ENCODE results near the gene AMOTL2.

DNA sequence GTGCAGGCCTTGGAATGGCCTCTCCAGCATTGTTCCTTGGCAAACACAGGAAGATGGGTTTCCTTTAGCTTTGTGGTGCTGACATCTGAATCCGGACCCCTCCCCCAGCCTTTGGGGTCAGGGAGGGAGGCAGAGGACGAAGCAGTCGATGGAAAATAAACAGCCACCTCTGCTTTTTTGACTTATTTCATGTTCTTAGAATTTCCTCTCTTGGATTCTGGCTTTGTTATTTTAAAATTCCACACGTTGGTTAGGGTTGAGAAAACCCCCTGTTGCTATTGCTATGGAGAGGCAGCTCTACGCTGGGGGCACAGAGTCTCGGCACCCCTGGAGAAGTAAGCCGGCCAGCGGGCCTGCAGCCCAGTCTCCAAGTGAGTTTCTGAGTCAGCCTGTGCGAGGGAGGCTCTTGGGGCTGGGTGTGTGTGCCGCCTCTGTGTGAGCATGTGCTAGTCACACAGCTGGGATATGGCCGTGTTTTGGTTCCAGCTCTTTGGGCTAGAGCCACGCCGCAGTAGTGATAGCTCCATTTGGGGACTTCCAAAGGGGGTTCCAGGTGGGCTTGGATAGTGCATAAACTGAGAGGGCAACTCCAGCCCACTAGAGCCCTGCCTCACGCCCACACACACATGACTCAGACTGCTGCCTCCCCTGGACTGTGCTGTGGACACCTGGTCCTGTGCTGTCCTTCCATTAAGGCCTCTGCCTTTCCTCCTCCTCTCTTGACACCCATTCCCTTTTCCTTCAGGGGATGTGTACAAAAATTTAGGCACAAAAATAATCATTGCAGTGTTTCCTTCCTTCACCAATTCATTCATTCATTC lies 58.8 kb downstream of the AMOTL2 start:
- TF ChIP-seq, protein P1, sequence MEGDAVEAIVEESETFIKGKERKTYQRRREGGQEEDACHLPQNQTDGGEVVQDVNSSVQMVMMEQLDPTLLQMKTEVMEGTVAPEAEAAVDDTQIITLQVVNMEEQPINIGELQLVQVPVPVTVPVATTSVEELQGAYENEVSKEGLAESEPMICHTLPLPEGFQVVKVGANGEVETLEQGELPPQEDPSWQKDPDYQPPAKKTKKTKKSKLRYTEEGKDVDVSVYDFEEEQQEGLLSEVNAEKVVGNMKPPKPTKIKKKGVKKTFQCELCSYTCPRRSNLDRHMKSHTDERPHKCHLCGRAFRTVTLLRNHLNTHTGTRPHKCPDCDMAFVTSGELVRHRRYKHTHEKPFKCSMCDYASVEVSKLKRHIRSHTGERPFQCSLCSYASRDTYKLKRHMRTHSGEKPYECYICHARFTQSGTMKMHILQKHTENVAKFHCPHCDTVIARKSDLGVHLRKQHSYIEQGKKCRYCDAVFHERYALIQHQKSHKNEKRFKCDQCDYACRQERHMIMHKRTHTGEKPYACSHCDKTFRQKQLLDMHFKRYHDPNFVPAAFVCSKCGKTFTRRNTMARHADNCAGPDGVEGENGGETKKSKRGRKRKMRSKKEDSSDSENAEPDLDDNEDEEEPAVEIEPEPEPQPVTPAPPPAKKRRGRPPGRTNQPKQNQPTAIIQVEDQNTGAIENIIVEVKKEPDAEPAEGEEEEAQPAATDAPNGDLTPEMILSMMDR (IDR thresholded peaks at IDR 0.05): no peak
- no peak for TF ChIP-seq POLR2AphosphoS5 (IDR thresholded peaks at IDR 0.05)
- TF ChIP-seq POLR2A (IDR thresholded peaks at IDR 0.05): no peak

All from gastroesophageal sphincter (tissue), 3 donors.